DMS53 (cell line): ENCODE measurements around the gene BARX2.

ENCODE experiments used
- DNase-seq: peaks from one replicate; lab custom pipeline; 2025; lab: John Stamatoyannopoulos, UW

The BARX2 gene

GRCh38 chr11:129436573-129436972 lies 60.9 kb downstream of the BARX2 start:
- no peak for DNase-seq

DNA sequence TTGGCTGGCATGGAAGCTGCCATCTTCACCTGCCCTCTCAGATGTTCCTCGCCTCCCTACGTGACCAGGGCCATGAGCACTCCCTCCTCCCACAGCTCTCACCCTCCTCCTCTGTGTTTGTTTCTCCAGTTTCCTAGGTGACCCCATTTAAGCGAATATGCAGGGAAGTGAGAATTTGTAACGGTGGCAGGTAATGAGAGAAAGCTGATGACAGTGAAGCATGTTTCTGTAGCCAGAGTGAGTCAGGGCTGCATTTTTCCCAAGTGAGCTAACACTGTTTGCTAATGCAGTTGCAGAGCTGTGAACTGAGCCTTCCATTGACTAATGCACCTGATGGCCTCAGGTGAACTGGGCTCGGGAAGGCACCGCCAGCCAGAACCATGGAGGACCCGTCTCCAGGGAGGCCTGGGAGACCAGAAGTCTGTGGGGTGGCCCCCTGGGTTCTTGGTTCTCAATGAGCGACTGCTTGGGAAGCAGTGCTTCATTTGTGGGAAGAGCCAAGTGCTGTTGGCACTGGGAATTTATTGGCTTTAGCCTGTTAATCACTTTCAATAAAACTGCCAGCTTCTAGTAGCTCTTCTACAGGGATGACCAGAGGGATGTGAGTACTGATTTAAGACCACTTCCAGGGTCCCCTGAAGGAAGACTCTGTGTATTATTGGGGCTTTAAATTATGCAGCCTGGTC lies 64.5 kb downstream of the BARX2 start:
- peak; percentile 59 for DNase-seq

DNA sequence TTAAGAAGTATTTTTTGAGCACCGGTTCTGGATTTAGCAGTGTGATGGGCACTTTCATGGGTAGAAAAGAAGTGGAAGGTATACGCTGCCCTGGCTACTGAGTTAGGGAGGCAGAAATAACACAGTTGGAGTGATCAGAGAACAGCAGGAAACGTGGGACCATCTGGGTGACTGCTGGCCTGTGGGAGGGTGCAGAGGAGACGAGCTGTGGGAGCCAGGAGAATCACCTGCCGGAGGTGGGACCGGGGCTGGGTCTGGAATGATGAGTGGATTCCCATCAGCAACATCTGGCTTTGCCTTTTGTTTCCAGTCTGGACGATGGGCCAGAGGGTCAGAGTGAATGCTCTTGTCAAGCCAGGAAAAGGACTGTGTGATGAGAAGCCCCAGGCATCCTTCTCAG lies 66.5 kb downstream of the BARX2 start:
- no peak for DNase-seq

GRCh38 chr11:129443276-129443675 lies 67.6 kb downstream of the BARX2 start:
- DNase-seq = no peak

DNA sequence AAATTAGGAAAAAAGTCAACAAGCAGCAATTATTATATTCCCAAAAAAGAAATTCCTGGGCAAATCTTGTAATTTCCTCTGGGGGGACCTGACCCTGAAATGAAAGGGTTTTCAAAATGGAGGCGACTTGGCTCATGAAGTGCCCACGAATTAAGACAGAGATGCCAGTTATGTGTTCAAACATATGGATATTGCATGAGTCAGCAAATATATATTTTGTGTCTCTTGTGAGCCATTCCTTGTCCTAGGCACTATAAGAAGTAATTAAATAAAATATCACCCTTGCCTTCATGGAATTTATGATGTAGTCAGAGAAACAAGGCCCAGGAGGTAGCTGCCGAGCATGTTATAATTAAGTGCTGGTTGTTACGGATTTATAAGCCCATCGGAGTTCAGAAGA lies 68.6 kb downstream of the BARX2 start:
- no peak for DNase-seq

DNA sequence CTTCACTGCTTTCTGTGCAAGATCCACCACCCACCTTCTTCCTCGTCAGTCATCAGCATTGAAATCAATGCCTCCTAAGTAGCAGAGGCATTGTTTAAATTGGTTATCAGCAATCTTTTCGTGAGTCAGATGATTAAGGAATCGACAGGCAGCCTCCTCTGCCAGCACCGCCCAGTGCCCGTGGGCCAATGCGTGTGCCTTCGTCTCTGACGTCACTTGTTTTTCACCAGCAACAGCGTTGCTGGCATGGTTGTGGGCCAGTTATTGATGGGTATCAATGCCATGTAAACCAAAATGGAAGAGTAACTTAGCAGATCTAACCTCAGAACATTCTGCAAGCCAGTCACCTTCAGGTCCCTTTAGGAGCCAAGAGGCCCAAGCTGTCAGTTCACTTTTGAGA lies 69.6 kb downstream of the BARX2 start:
- DNase-seq = no peak

GRCh38 chr11:129446572-129446971 lies 70.9 kb downstream of the BARX2 start:
- DNase-seq = no peak

DNA sequence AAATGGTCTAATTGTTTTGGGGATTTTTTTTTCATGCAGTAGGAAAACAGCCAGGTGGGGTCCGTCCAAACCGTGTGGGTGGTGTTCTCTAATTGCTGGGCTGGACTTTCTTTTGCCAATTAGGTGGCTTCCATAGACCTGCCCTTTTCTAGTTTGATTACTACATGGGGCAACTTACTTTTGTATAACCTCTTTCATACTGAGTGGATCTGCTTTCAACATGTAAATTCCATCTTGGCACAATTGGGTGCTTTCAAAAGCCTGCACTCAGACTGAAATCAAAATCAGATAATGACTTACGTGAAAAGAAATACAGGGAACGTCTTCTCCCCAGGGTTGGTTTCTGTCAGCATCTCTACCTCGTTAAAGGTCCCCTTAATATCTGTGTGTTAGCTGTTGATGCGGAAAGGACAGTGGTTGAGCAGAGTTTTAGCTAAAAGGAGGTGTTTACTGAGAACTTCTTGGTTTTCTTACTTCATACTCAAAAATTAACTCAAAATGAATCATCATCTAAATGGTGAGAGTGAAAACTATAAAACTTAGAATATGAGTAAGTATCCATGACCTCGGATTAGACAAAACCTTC lies 72.1 kb downstream of the BARX2 start:
- no peak for DNase-seq

GRCh38 chr11:129451524-129451923 lies 75.9 kb downstream of the BARX2 start:
- DNase-seq = no peak

- no peak for DNase-seq
Observed at GRCh38 chr11:129453293-129453721, 77.7 kb downstream of the BARX2 start.

GRCh38 chr11:129455101-129455500 lies 79.5 kb downstream of the BARX2 start:
- DNase-seq = no peak

DNA sequence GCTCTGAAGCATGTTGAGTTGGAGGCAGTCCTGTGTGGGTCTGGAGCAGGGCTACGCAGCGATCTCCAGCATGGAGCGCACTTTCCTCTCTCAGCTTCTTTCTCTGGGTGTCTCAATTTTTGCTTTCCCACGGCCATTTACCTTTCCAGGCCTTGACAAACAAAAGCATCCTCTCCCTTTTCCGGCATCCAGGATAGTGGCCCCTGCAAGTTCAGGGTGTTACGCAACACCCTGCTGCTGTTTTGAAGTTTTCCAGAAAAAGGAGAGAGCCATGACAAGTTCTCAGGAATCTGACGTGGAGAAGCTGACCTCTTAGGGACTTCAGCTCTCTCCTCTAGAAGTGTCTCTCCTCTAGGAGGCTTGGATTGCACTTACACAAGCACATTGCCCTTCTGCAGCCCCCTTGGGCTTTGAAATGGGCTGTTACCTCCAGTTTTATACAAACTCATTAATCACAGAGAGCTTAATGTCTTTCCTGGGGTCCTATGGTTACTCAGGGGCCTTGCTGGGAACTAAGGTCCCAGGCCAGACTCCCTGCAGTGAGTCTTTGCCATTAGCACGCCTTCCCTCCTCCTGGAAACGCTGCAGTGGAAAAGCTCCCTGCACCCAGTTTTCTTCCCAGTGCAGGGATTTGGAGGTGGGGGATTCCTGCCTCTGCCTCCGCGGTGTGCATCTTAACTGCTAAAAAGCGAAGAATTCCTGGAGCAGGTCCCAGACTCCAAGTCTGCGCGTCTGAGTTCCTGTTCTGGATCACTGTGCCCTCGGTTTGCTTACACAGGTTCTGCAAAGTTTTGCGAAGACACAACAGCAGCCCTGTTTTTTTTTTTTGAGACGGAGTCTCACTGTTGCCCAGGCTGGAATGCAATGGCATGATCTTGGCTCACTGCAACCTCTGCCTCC lies 80.4 kb downstream of the BARX2 start:
- no peak for DNase-seq

DNA sequence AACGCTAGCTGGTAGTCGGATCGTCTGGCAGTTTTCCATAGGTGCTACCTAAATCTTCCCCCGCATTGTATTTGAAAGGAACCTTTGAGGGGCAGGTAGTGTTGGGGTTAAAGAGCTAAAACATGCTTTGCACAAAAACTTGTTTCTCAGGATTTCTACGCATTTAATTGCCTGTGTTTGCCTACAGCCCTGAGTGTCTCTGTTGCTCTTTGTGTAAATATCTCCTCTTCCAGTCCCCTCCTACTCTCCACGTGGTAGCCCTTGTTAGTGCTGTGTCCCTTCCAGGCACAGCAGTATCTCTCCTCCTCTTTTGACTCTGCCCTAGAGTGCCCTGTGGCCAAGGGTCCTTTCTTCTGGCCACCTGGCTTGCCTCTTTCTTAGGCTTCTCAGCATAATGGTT lies 81.7 kb downstream of the BARX2 start:
- peak; percentile 95 for DNase-seq

GRCh38 chr11:129458278-129458677 lies 82.6 kb downstream of the BARX2 start:
- DNase-seq = no peak

DNA sequence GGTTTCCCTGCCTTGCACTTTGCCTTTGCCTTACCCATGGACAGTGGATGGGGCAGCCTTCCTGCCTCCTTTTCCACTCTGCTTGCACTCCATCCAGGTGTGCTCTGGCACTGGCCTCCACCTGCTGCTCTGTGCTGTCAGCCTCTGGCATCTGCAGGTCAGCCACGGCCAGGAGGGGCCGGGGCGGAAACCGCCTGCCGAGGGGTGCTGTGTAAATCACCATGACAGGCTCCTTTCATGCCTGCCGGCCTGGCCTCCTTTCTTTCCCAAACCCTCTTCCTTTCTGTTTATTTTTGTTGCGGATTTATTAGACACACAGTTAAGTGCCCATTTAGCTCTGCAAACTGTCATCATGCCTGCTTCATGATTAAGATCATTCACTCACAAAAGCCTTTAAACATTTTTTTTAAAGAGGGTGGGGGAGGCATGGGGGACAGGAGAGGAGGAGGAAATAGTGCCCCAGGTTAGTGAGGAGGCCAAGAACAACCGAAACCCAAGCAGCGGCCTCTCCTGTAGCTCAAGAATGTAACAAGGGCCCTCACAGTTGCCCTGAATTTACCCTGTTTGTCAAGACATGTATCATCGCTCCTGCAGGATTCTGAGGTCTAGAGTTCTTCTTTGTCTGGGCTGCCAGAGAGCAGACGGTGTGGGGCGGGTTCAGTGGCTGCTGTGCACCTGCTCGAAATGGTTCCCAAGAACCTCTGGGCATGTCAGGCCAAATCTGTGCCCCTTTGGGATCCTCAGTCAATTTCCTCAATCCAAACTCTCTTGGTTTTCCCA lies 83.3 kb downstream of the BARX2 start:
- peak; percentile 92 for DNase-seq

DNA sequence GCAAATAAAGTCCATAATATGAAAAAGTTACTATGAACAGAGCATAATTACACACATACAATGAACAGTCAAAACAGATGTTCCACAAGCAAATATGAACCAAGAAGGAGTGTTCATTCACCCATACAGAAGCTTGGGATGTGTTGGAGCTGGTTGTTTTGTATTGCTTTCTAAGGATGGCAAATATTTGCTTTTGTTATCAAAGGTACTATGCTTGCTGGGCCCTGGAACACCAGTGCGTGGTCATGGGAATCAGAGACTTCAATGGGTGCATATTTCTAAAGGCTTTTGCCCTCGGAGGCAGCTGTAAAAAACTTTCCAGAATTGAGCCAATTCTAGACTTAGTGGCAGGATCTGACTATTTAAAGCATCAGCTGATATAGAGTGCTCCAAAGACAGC lies 85.1 kb downstream of the BARX2 start:
- DNase-seq = peak; percentile 95

- no peak for DNase-seq
Observed at GRCh38 chr11:129484068-129484467, 108.4 kb downstream of the BARX2 start.

DNA sequence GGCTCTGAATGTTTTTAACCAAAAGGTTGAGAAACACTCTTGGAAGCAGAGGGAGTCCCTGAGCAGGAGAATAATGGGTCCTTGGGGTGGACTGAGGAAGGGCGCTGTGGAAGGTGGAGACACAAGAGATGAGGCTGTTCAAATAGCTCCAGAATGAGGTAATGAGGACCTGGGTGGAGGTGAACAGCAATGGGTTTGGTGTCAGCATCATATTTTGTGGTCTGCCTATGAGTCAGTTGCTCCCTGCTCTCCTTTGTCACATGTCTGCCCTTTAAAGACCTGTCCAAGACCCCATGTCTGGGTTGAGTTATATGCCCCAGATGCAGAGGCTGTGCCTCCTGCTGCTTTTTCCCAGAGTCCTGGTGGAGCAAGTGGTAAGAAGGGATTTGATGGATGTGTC lies 113.6 kb downstream of the BARX2 start:
- no peak for DNase-seq

DNA sequence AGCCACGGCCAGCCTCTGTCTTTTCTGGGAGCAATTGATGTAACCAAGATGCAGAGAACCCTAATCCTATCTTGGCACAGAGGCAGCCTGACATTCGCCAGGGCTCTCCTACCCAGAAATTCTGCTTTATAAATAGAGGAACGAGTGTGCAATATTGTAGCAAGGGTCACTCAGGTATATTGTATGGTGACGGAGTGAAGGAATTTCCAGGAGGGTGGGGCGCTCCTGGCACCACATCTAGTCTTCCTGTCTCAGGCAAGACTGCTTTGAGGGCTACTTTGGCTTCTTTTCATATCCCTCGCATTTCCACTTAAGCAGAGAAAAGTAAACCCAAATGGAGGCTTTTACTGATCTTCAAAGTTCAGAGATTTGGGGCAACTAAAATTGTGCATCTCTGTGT lies 114.4 kb downstream of the BARX2 start:
- no peak for DNase-seq

DNA sequence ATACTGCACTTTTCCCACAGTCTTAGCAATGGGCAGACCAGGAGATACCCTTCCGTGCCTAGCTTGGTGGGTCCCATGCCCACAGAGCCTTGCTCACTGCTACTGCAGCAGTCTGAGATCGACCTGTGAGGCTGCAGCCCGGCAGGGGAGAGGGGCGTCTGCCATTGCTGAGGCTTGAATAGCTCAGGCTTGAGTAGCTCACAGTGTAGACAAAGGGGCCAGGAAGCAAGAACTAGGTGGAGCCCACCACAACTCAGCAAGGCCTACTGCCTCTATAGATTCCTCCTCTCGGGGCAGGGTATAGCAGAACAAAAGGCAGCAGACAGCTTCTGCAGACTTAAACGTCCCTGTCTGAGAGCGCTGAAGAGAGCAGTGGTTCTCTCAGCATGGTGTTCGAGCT lies 118.1 kb downstream of the BARX2 start:
- DNase-seq = no peak
